ENCODE results near the gene OR5AU1.
A peak's percentile ranks its signal among the peaks of the same experiment; 100 is the strongest.

OR5AU1 gene

GRCh38 chr14:21108791-21109190 lies 47.1 kb downstream of the OR5AU1 start:
- DNase-seq (ENCODE audit: low read depth in 4 of 4, low spot score in 1 of 4): no peak

DNA sequence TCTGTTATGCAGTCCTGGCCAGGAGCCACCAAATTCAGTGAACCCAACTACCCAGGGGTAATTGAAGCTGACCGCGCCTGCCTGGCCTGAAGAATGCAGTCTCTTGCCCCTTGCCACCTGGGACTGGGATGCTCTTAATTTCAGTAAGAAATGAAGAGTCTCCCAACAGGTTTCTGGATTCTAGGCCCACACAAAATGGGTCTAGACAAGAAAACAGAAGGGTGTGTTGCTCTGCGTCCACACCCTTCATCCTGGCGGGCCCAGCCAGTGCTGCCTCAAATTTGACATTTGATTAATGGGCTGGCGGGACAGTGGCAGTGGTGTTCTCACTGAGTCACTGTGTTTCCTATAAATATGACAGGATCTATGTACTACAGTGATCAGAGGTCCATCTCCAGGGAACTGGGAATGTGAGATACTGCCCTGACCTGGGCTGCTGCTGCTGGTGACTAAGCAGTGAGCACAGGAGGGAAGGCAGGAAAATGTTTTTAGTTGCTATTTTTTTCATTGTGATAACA lies 48.5 kb downstream of the OR5AU1 start:
- no peak for DNase-seq (ENCODE audit: low read depth in 4 of 4, low spot score in 1 of 4)

DNA sequence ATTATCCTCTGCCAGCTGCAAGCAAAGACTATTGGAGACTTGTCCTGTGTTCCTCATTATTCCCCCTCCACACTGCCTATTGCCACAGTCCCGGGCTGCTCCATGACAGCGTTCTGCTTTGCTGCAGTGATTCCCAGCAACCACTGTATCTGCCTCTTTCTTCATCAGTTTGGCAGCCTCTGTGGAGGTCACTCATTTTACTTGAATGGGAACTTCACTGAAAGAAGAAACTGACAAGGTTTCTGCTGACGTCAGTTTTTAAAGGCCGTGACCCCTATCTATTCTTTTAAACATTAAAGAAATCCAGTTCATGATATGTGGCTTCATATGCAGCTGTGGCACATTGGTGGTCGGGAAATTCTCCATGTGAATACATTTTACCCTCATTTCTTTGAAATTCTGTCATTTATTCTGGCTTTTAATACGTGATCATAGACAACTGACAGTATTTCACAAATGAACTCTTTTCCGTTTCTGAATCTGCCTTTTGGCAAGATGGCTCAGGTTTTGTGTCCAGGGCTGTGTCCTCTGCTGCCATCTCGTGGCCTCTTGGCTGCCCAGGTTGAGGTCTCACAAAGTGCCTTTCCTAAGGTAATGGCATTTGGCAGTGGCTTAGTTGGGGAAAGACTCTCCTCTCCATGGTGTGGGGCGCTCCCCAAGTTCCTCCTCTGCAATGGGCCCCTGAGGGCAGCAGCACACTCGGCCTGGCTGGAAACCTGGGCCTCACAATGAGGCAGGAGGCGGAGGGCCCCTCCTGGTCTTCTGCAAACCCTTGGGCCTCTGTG lies 49.2 kb downstream of the OR5AU1 start:
- peak in 3 of 4 experiments; percentile 52 to 67 (median 58) for DNase-seq (ENCODE audit: low read depth in 4 of 4, low spot score in 1 of 4)

- DNase-seq (ENCODE audit: low read depth in 4 of 4, low spot score in 1 of 4): no peak
These were observed 49.7 kb downstream of the OR5AU1 start for GRCh38 chr14:21106176-21106497.

- DNase-seq (ENCODE audit: low read depth in 4 of 4, low spot score in 1 of 4): no peak
These were observed 50.8 kb downstream of the OR5AU1 start for GRCh38 chr14:21105095-21105494.

Data from stimulated activated CD4-positive, alpha-beta T cell treated with anti-CD3 and anti-CD28 coated beads, Interleukin-1b, Interleukin-23, amount 100 ng/mL, for 24 hours (primary cell).